HepG2 (cell line): ENCODE results near the gene FCRLA. TPM values are rescaled to one million over a fixed set of nuclear protein-coding genes. Genes with fewer than 3 reads are reported as not detected.
A peak's percentile ranks its signal among the peaks of the same experiment; 100 is the strongest.

ENCODE experiments used
- AKAP8 ChIP-seq: sonication (generic); formaldehyde crosslinking; IDR thresholded peaks from 2 replicates; pipeline ENCODE4 v1.5.1; 2020; ENCODE audit warnings: mild to moderate bottlenecking, missing genetic modification reagents
- ATRX ChIP-seq: sonication (generic); formaldehyde crosslinking; IDR thresholded peaks from 2 replicates; pipeline ENCODE4 v1.4.0; 2020; ENCODE audit warnings: missing genetic modification reagents, borderline replicate concordance
- CREB1 ChIP-seq, 2 experiments: fragments of 450-650 bp in 1 of 2; IDR thresholded peaks; 2 replicates each; pipeline ENCODE4 v1.6.1; 2016 to 2017; ENCODE audit warnings: control low read depth in 1 of 2, mild to moderate bottlenecking in 1 of 2, missing compliant biosample characterization in 1 of 2, missing genetic modification characterization in 1 of 2
- ELF4 ChIP-seq: sonication (generic); formaldehyde crosslinking; IDR thresholded peaks from 2 replicates; pipeline ENCODE4 v1.5.0; 2020; ENCODE audit warnings: missing genetic modification reagents, mild to moderate bottlenecking, moderate library complexity, borderline replicate concordance
- HOXA3 ChIP-seq: sonication (generic); formaldehyde crosslinking; IDR thresholded peaks from 2 replicates; pipeline ENCODE4 v1.5.0; 2020; ENCODE audit warnings: missing genetic modification reagents
- HOXD1 ChIP-seq: sonication (generic); formaldehyde crosslinking; IDR thresholded peaks from 2 replicates; pipeline ENCODE4 v1.5.0; 2020; ENCODE audit warnings: missing genetic modification reagents
- IKZF1 ChIP-seq: fragments of 450-650 bp; IDR thresholded peaks from 2 replicates; pipeline ENCODE4 v1.7.1; 2016
- NFAT5 ChIP-seq: sonication (generic); formaldehyde crosslinking; IDR thresholded peaks from 2 replicates; pipeline ENCODE4 v1.4.0; 2020; ENCODE audit warnings: missing genetic modification reagents
- PCBP1 ChIP-seq: fragments of 200-400 bp; formaldehyde crosslinking; IDR thresholded peaks from 2 replicates; pipeline ENCODE4 v1.6.1; 2017; ENCODE audit warnings: mild to moderate bottlenecking, low read depth, low read length, borderline replicate concordance
- PCBP2 ChIP-seq: fragments of 200-400 bp; formaldehyde crosslinking; optimal IDR thresholded peaks from 2 replicates; pipeline ENCODE3; 2018; ENCODE audit warnings: low read length, low read depth; ENCODE audit not compliant: poor library complexity, severe bottlenecking
- POGZ ChIP-seq: sonication (generic); formaldehyde crosslinking; IDR thresholded peaks from 2 replicates; pipeline ENCODE4 v1.4.0; 2020; ENCODE audit warnings: mild to moderate bottlenecking, missing genetic modification reagents
- TIGD3 ChIP-seq: sonication (generic); formaldehyde crosslinking; IDR thresholded peaks from 2 replicates; pipeline ENCODE4 v1.5.1; 2020; ENCODE audit warnings: mild to moderate bottlenecking, missing genetic modification reagents, borderline replicate concordance
- YEATS2 ChIP-seq: sonication (generic); formaldehyde crosslinking; IDR thresholded peaks from 2 replicates; pipeline ENCODE4 v1.4.0; 2020; ENCODE audit warnings: missing genetic modification reagents, borderline replicate concordance
- ZBTB43 ChIP-seq: sonication (generic); formaldehyde crosslinking; conservative IDR thresholded peaks from 2 replicates; pipeline ENCODE4 v1.4.0; 2020; ENCODE audit warnings: missing genetic modification reagents
- ZNF30 ChIP-seq: sonication (generic); formaldehyde crosslinking; IDR thresholded peaks from 2 replicates; pipeline ENCODE4 v1.5.0; 2020; ENCODE audit warnings: mild to moderate bottlenecking, missing genetic modification reagents
- polyA plus RNA-seq, 8 experiments: library from polyadenylated mRNA; depleted of rRNA in 3 of 8; stranded (reverse) in 7 of 8; unstranded in 1 of 8; fragments of >200 nt; fragmentation: Illumina TruSeq in 4 of 8; extraction: Trizol in 4 of 8; gene quantifications; 2 replicates each; pipeline versions ENCODE4 v1.2.1 to v1.2.3, GENCODE V29; 2011 to 2016; ENCODE audit warnings: low read depth in 4 of 8, missing spikeins in 1 of 8, mixed read lengths in 1 of 8; ENCODE audit not compliant: insufficient read depth in 1 of 8
- total RNA-seq, 5 experiments: library from RNA; depleted of rRNA; stranded (reverse); fragments of >200 nt; fragmentation: Illumina TruSeq; extraction: Trizol; gene quantifications; 2 replicates each; pipeline ENCODE4 v1.2.3, GENCODE V29; 2016; ENCODE audit warnings: low read depth in 1 of 5
- TF ChIP-seq, protein P1 (sequence below): sonication (generic); formaldehyde crosslinking; IDR thresholded peaks from 2 replicates; pipeline ENCODE4 v1.4.0; 2020; ENCODE audit warnings: mild to moderate bottlenecking, missing genetic modification reagents
- TF ChIP-seq, protein P2 (sequence below): sonication (generic); formaldehyde crosslinking; IDR thresholded peaks from 2 replicates; pipeline ENCODE4 v1.8.0; 2022; ENCODE audit warnings: missing genetic modification reagents, mild to moderate bottlenecking, borderline replicate concordance

FCRLA gene
- total and polyA plus RNA-seq, 2 of the 13 experiments (the other 11 are each of a cell fraction or from before 2014, with no cell fraction given): not detected

GRCh38 chr1:161749509-161750407 is 42.7 kb downstream of the FCRLA start, which contains the start of gene DUSP12 (continued):
- TF ChIP-seq YEATS2: peak; percentile 85
- no peak for TF ChIP-seq CREB1 (IDR thresholded peaks at IDR 0.05)
- TF ChIP-seq CREB1 (CRISPR knock-in tag; IDR thresholded peaks at IDR 0.05): no peak
- TF ChIP-seq IKZF1: no peak
- no peak for TF ChIP-seq ATRX (CRISPR knock-in tag)
- no peak for TF ChIP-seq ELF4
- TF ChIP-seq, protein P1, sequence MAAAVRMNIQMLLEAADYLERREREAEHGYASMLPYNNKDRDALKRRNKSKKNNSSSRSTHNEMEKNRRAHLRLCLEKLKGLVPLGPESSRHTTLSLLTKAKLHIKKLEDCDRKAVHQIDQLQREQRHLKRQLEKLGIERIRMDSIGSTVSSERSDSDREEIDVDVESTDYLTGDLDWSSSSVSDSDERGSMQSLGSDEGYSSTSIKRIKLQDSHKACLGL (CRISPR knock-in tag): peak; percentile 78; the same call in 1 of the 2 replicates
- TF ChIP-seq, protein P2, sequence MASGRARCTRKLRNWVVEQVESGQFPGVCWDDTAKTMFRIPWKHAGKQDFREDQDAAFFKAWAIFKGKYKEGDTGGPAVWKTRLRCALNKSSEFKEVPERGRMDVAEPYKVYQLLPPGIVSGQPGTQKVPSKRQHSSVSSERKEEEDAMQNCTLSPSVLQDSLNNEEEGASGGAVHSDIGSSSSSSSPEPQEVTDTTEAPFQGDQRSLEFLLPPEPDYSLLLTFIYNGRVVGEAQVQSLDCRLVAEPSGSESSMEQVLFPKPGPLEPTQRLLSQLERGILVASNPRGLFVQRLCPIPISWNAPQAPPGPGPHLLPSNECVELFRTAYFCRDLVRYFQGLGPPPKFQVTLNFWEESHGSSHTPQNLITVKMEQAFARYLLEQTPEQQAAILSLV (CRISPR knock-in tag): peak; percentile 92
- no peak for TF ChIP-seq ZBTB43 (CRISPR knock-in tag)
- TF ChIP-seq HOXD1 (CRISPR knock-in tag): 0 out of 2 replicates have a peak, but pooled peaks have one; percentile 44
- TF ChIP-seq NFAT5 (CRISPR knock-in tag): no peak
- peak; percentile 82 for TF ChIP-seq HOXA3
- TF ChIP-seq POGZ: peak; percentile 92
- no peak for TF ChIP-seq ZNF30
- peak; percentile 90; the same call in 1 of the 2 replicates for TF ChIP-seq TIGD3 (CRISPR knock-in tag)
- TF ChIP-seq PCBP1: 0 out of 2 replicates have a peak, but pooled peaks have one; percentile 74
- peak; percentile 69 for TF ChIP-seq AKAP8 (CRISPR knock-in tag)
- no peak for TF ChIP-seq PCBP2
